NOMO-1 treated with dmso at 0.1 percent for 144 hours (cell line): Measurements from ENCODE around the gene CRK.

Source experiments
- DNase-seq: peaks from one replicate; lab custom pipeline; 2025; ENCODE audit not compliant: unreplicated experiment; lab: John Stamatoyannopoulos, UW

Gene CRK

DNA sequence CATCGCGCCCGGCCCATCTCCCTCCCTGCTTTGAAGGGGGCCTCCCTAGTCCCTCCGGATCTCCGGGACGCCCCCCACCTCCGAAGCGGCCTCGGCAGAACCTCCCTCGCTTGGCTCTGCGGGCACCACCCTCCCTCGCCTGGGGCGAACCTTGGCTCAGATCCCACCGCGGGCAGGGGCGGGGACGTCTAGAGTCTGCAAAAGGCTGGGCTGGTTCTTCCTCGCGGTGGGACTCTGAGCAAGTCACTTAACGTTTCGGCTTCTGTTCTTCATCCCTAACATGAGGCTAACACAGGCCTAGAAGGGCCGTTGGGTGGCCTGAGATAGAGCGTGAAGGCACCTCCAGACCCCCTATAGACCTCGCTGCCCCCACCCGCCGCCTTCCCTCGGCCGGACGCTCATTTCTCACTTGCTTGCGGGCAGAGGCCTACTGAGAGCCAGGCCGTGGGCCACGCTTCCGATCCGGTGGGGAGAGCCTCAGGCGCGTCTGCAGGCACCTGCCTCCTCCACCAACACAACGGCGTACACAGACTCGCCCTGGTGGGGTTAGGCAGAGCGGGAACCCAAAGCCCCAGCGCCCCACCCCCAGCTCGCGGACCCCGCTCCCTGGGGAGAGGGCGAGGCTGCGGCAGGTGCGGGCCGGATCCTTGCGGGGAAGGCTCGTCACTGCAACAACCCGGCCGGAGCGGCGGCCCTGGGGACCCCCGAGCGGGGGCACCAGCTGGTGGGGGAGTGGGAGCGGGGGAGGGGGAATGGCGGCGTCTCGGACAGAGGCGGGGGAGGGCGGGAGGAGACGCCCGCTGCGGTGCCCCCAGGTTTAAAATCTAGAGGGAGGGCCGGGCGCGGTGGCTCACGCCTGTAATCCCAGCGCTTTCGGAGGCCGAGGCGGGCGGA lies 31.0 kb upstream of the CRK start:
- no peak for DNase-seq

DNA sequence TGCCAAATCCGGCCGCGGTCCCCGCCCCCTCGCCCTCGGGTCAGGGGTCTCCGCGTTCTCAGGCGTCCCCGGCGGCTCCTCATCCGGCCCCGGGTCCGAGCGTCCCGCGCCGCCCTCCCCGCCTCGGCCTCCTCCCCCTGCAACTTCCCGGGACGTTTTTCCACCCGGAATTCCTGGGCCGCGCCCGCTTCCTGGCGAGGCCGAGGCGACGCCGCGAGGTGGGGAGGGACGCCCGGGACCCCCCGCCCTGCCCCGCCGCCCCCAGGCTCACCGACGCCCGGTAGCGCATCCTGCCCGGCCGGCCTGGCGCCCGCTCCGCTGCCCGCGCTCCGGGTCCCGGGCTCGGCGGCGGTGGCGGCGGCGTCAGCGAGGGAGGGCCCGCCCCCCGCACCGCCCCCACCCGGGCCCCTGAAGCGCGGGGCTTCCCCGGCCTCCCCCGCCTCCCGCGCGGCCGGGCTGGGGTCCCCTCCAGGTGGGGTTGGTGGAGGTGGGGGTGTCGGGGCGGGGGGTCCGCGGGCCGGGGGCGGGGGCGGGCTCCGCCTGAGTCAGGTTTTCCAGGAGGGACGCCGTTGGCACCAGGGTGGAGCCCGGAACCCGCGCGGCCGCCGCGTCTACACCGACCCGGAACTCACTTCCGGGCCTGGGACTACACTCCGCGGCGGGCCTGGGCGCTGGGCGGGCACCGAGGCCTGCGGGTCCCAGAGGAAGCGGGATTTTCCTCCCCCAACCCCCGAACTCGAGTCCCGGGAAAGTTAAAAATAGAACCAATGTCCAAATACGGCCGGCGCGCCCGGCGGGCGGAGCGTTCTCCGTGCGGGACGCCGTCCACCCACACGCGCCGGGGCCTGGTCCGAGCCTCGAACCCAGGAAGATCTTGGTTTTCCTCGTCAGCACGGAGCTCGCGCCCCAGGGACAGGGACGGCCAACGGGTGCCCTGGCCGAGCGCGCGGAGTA lies 29.7 kb upstream of the CRK start:
- DNase-seq: no peak

- DNase-seq: no peak
Measured at GRCh38 chr17:1484676-1485422, 28.8 kb upstream of the CRK start.

GRCh38 chr17:1484060-1484535 lies 28.1 kb upstream of the CRK start:
- no peak for DNase-seq

DNA sequence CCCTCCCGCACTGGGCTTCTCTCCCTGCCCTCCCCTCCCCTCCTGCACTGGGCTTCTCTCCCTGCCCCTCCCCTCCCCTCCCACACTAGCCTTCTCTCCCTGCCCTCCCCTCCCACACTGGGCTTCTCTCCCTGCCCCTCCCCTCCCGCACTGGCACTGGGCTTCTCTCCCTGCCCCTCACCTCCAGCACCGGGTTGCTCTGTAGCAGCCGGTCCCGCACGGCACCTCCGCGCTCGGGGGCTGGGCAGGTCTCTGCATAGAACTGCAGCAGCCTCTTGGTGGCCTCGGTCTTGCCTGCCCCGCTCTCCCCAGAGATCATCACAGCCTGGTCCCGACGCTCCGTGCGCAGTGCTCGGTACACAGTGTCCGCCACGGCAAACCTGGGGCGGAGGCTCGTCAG lies 26.6 kb upstream of the CRK start:
- DNase-seq: no peak

GRCh38 chr17:1481736-1482135 lies 25.7 kb upstream of the CRK start:
- no peak for DNase-seq

- DNase-seq: no peak
Measured at GRCh38 chr17:1480747-1481465, 24.9 kb upstream of the CRK start.

GRCh38 chr17:1478418-1478817 lies 22.4 kb upstream of the CRK start:
- no peak for DNase-seq

- DNase-seq: no peak
Measured at GRCh38 chr17:1475321-1475854, 19.4 kb upstream of the CRK start.

GRCh38 chr17:1474402-1475189 lies 18.6 kb upstream of the CRK start:
- no peak for DNase-seq

DNA sequence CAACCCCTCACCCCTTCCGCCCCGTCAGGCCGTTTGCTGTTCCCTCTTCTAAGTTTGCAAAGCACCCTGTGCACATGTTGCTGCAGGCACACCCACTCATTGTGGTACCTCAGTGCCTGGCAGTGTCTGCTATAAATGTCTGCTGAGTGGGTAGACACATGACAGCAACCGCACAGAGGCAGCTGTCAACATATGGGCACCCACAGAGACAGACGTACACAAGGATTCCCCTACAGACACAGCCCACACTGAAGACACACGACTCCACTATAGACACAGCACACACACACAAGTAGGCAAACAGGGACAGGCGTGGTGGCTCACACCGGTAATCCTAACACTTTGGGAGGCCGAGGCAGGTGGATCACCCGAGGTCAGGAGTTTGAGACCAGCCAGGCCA lies 17.8 kb upstream of the CRK start:
- DNase-seq: no peak

- DNase-seq: no peak
Measured at GRCh38 chr17:1473170-1473569, 17.1 kb upstream of the CRK start.

DNA sequence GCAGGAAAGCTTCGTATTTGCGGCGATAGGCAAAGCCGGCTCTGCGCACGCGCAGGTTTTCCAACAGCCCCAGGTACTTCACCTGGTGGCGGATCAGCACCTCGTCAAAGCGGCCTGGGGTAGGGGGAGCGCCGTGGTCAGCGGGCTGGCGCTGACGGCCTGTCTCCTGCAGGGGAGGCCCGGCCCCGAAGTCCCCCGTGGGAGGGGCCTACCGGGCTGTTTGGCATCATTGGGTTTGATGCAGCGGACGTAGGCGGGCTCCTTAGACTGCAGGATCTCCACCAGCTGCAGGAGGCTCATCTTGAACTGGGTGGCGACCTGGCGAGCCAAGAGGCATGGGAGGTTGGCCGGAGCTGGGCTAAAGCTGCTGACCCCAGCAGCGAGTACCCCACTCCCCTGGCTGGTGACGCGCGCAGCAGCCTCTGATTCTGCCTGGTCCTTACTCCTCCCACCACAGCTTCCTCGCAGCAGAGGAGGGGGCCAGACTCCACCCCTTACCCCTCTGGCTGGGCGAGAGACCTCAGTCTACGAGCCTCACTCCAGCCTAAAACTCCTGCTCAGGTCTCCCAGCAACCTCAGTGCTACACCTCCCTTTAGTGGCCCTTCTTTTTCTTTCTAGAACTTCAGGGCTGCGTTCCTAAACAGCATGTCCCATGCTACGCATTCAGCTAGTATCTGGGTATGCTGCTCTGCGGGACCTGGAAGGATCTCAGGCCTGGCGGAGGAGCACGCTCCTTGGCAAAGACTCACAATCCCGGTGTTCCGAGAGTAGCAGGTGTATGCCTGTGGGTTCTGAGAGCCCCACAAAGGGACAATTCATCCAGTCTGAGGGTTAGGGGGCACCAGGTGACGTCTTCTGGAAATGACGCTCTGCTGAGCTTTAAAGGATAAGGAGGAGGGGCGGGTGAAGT lies 16.1 kb upstream of the CRK start:
- no peak for DNase-seq

DNA sequence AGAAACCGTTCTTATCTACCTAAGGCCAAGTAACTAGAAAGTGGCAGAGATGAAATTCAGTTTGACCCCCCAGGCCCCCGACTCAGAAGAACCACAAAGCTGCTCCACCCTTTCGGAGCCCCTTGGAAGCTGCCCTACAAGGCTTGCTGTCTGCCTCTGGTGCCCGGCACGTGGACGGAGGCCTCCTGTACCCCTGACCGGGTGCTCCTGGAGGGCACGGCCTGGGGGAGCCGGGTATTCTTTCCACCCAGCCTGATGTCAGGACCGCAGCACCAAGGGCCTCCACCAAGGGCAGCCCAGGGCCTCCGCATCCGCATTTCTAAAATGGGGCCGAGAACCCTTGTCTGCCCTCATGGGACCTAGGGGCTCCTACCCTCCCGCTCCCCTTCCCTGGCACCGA lies 15.5 kb upstream of the CRK start:
- no peak for DNase-seq

DNA sequence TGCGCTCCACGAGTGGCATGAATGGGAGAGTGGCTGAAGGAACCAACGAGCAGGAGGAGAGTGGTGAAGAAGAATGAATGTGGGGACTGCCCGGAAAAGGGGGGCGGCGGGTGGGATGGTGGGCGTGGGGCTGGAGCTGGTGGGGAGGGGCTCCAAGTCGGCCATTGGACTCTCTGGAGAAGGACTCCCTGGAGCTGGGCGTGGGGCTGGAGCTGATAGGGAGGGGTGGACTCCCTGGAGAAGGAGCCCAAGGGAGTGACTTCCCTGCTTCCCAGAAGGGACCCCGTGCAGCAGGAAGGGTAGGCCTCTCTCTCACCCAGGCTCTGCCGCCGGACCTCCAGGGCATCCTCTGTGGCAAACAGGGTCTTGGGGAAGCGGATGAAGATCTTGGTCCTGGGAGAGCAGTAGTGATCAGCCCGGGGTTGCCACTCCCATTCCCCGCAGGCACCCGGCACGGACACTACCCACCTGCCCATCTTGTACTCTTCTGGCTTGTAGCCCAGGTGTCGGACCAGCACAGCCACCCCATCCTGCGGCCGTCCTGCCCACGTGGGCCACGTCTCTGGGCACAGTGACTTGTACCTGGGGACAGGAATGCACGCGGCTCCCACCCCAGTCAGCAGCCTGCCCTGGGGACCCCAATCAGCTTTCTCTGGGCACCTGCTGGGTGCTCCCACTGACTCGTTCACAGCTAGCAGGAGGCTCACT lies 14.9 kb upstream of the CRK start:
- DNase-seq: no peak

GRCh38 chr17:1470071-1470754 lies 14.2 kb upstream of the CRK start:
- DNase-seq: no peak

DNA sequence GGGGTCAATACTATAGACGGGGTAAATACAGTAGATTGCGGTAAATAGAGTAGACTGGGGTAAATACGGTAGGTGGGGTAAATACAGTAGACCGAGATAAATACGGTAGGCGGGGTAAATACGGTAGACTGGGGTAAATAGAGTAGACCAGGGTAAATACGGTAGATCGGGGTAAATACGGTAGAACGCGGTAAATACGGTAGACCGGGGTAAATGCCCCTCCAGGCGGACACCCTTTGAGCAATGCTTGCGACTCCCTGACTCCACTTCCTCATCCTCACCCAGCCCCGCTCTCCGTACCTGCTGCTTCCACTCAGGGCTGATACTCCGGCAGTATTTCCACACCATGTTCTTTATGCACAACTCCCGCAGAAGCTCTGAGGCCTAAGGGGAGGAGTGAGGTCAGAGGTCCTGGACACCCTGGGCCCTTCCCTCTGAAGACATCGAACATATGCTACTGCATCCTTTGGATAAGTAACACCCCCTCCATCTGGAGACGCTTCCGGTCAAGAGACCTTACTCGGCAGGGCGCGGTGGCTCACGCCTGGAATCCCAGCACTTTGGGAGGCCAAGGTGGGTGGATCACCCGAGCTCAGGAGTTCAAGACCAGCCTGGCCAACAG lies 13.3 kb upstream of the CRK start:
- DNase-seq: no peak
